Measurements from ENCODE around the gene SPATS2. TPM values are rescaled to one million over a fixed set of nuclear protein-coding genes. Genes with fewer than 3 reads are reported as not detected.

SPATS2 gene
- total and polyA plus RNA-seq, 2 of the 4 experiments (the other 2 are of a cell fraction) = 50.6 to 63.3 TPM

DNA sequence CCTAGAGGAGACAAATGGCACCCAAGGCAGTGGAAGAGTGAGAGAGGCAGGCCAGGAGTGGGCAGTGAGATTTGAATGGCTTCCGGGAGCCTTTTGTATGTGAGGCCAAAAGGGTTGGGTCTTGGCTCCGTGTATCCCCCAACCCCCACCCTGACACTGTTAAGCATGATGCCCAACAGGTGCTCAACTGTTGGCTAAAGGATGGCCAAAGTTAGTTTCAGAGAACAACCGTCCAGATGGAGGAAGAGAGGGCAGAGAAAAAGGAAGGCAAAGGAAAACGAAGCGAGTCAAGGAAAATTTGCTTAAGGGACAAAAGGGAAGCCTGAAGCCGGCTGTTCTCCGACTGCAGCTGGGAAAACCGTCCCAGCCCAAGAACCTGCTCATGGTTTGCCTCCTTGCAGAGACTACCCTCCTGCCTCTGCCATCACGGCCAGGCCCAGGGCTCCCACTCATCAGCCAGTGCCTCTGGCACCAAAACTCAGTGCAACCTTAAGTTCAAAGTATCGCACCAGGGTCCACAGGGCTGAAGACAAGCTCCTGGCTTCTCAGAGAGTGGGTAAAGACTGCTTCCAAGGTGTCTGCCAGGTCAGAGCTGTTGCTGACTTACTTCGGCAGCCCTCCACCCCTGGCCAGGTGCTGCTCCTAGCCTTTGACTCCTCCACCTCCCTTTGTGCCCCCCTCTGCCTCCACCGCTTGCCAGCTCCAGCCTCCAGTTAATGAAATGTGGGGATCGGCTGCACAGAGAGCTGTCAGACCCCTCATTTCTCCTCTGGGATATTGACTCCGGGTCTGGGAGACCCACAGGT is 26.1 kb upstream of the SPATS2 start:
- H3K56ac ChIP-seq (ENCODE audit: extremely low read depth, insufficient read depth, low read length) = no peak overlapping the region
- H4K8ac ChIP-seq (ENCODE audit: low read depth in 2 of 2, low read length in 2 of 2) = no peak overlapping the region
- no peak for DNase-seq
- H3K4me3 ChIP-seq (ENCODE audit: insufficient read depth, low read depth, low read length) = no peak overlapping the region
- POLR2A ChIA-PET (ENCODE audit: unreplicated experiment) = no interaction called here
- no peaks in the 10 kb centered on the region for H3K79me1 ChIP-seq (ENCODE audit: low read depth in 1 of 2, low read length in 2 of 2)
- peaks cover 8% of the 10 kb centered on the region; the same call in 1 of the 2 replicates for H3K4me1 ChIP-seq (ENCODE audit: control insufficient read depth, insufficient read depth, low read length)
- H2AFZ ChIP-seq (replicated peaks; ENCODE audit: low read length, poor library complexity) = no peak overlapping the region
- no peak overlapping the region for H2BK120ac ChIP-seq (ENCODE audit: low read depth, low read length)
- H2BK20ac ChIP-seq (ENCODE audit: low read depth, low read length) = no peak overlapping the region
- no peak overlapping the region for H3K4ac ChIP-seq (ENCODE audit: low read depth, low read length)
- H3K9me3 ChIP-seq (ENCODE audit: control insufficient read depth, insufficient read depth, low read length) = no peaks in the 10 kb centered on the region
- H3K23ac ChIP-seq (ENCODE audit: low read depth, low read length) = peak overlapping the region; percentile 11; the same call in 1 of the 2 replicates
- H3K36me3 ChIP-seq (ENCODE audit: control insufficient read depth, insufficient read depth, low read length) = no peaks in the 10 kb centered on the region
- no peak overlapping the region for H3K14ac ChIP-seq (replicated peaks; ENCODE audit: low read depth, low read length)
- H2BK15ac ChIP-seq (ENCODE audit: low read depth, low read length) = no peak overlapping the region
- no peak overlapping the region for H3K18ac ChIP-seq (ENCODE audit: low read depth, low read length)
- CTCF ChIA-PET = interaction anchor here (0.6 to 2.9 kb wide), 5 partner anchors 9 to 53 kb away, joined by 3 to 24 read pairs (median 4); partner anchors contain the start of gene TROAP
- H3K4me2 ChIP-seq (ENCODE audit: low read depth, low read length) = no peak overlapping the region
- peaks cover 5% of the 10 kb centered on the region; the same call in 1 of the 2 replicates for H3K9me1 ChIP-seq (ENCODE audit: insufficient read depth, low read length)
- intact Hi-C loops (cut with micrococcal nuclease) = no loop called here
- no TSS peak for BruUV-seq (replicated peaks)
- no peak for ATAC-seq (ENCODE audit: low read depth)
- no peak overlapping the region for H2BK5ac ChIP-seq (ENCODE audit: low read depth, low read length, poor library complexity, severe bottlenecking)
- no peak overlapping the region for H4K5ac ChIP-seq (ENCODE audit: low read depth, low read length)
- in situ Hi-C loops (cut with MboI; ENCODE audit: low sequenced_read_pairs) = no loop called here
- H2AK9ac ChIP-seq (replicated peaks; ENCODE audit: low read depth, low read length, poor library complexity) = no peak overlapping the region
- no peak overlapping the region for H2AK5ac ChIP-seq (ENCODE audit: low read depth, low read length)
- peaks cover 87% of the 10 kb centered on the region for H3K27me3 ChIP-seq (ENCODE audit: control insufficient read depth, insufficient read depth, low read length)
- 0 out of 2 replicates have a peak, but pooled peaks cover 5% of the 10 kb centered on the region for H4K20me1 ChIP-seq (ENCODE audit: insufficient read depth, low read length)
- no peak overlapping the region for H4K91ac ChIP-seq (ENCODE audit: insufficient read depth, low read depth, low read length)
- H3K27ac ChIP-seq (ENCODE audit: insufficient read depth, low read length) = no peak overlapping the region
- 55% methylated on average over 2 of the region's 14 CpGs; no CpG with 5 or more reads in 1 of the 2 experiments for WGBS, 2 experiments (ENCODE audit: extremely low coverage in 2 of 2, insufficient read length in 1 of 2)
- dilution Hi-C loops (cut with HindIII; ENCODE audit: low sequenced_read_pairs, unreplicated experiment) = no loop called here
- H3K9ac ChIP-seq (ENCODE audit: low read depth, low read length) = no peak overlapping the region
- TF ChIP-seq MAZ (IDR thresholded peaks at IDR 0.05; ENCODE audit: borderline replicate concordance, low read depth, low read length) (no peak), RCOR1 (IDR thresholded peaks at IDR 0.05; ENCODE audit: insufficient replicate concordance, low read length) (no peak), BHLHE40 (IDR thresholded peaks at IDR 0.05; ENCODE audit: low read depth, low read length) (no peak), SMC3 (IDR thresholded peaks at IDR 0.05; ENCODE audit: low read depth, low read length) (no peak), MXI1 (IDR thresholded peaks at IDR 0.05; ENCODE audit: borderline replicate concordance, low read depth, low read length) (no peak), CEBPB (IDR thresholded peaks at IDR 0.05; ENCODE audit: low read depth, low read length) (no peak), NFE2L2 (IDR thresholded peaks at IDR 0.05; ENCODE audit: low read depth, low read length) (no peak), RFX5 (IDR thresholded peaks at IDR 0.05; ENCODE audit: low read depth, low read length) (no peak), USF2 (IDR thresholded peaks at IDR 0.05; ENCODE audit: low read depth, low read length) (no peak), POLR2A (IDR thresholded peaks at IDR 0.05; ENCODE audit: low read depth, low read length) (no peak), FOS (IDR thresholded peaks at IDR 0.05; ENCODE audit: low read depth, low read length) (no peak), CHD1 (IDR thresholded peaks at IDR 0.05; ENCODE audit: low read depth, low read length) (no peak), MAFK (IDR thresholded peaks at IDR 0.05; ENCODE audit: low read depth, low read length) (no peak), RAD21 (IDR thresholded peaks at IDR 0.05; ENCODE audit: low read length) (no peak)
- TF ChIP-seq, protein P1, sequence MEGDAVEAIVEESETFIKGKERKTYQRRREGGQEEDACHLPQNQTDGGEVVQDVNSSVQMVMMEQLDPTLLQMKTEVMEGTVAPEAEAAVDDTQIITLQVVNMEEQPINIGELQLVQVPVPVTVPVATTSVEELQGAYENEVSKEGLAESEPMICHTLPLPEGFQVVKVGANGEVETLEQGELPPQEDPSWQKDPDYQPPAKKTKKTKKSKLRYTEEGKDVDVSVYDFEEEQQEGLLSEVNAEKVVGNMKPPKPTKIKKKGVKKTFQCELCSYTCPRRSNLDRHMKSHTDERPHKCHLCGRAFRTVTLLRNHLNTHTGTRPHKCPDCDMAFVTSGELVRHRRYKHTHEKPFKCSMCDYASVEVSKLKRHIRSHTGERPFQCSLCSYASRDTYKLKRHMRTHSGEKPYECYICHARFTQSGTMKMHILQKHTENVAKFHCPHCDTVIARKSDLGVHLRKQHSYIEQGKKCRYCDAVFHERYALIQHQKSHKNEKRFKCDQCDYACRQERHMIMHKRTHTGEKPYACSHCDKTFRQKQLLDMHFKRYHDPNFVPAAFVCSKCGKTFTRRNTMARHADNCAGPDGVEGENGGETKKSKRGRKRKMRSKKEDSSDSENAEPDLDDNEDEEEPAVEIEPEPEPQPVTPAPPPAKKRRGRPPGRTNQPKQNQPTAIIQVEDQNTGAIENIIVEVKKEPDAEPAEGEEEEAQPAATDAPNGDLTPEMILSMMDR (conservative IDR thresholded peaks at IDR 0.05; ENCODE audit: low read depth, low read length) = no peak

Measured in IMR-90 (cell line).